Uterus (tissue), 4 donors: ENCODE results near the gene POU3F2. TPM values are rescaled to one million over a fixed set of nuclear protein-coding genes. Genes with fewer than 3 reads are reported as not detected.

ENCODE experiments used
- DNase-seq, 2 donors: peaks; one replicate each; pipeline ENCODE4 v3.0.0-alpha.2; 2019 to 2020
- H3K27ac ChIP-seq, 2 donors: fragments of 200-600 bp; sonication (generic); 1 replicate in 1 of 2; 2 replicates in 1 of 2; pipeline ENCODE4 v1.5.1; 2016 to 2018
- H3K27me3 ChIP-seq, 2 donors: fragments of 200-600 bp; sonication (generic); one replicate each; pipeline ENCODE4 v1.5.1; 2018 to 2019; ENCODE audit warnings: control low read depth in 1 of 2
- H3K36me3 ChIP-seq, 2 donors: fragments of 200-600 bp; sonication (generic); one replicate each; pipeline ENCODE4 v1.5.1; 2019; ENCODE audit warnings: control low read depth in 1 of 2
- H3K4me1 ChIP-seq, 2 donors: fragments of 200-600 bp; sonication (generic); one replicate each; pipeline ENCODE4 v1.5.1; 2018 to 2019; ENCODE audit warnings: control low read depth in 1 of 2
- H3K4me3 ChIP-seq, 2 donors: fragments of 200-600 bp; sonication (generic); 1 replicate in 1 of 2; 2 replicates in 1 of 2; pipeline ENCODE4 v1.5.1; 2018 to 2019; ENCODE audit warnings: mild to moderate bottlenecking in 1 of 2
- H3K9me3 ChIP-seq, 2 donors: fragments of 200-600 bp; sonication (generic); one replicate each; pipeline ENCODE4 v1.5.1; 2019; ENCODE audit warnings: control low read depth in 1 of 2
- POLR2A ChIP-seq, 2 donors: fragments of 450-650 bp; IDR thresholded peaks; one replicate each; pipeline ENCODE4 v1.6.1; 2016; ENCODE audit warnings: antibody characterized with exemption in 2 of 2, mild to moderate bottlenecking in 1 of 2, moderate library complexity in 1 of 2
- intact Hi-C: fragments of 100-400 bp; cut with DNase I; formaldehyde crosslinking; loops from one replicate; pipeline ENCODE4 v1.15.1; 2023; ENCODE audit warnings: low total_unique reads
- total RNA-seq, 4 donors: library from RNA; depleted of rRNA in 3 of 4; stranded (reverse); fragments of >200 nt in 3 of 4; gene quantifications; one replicate each; pipeline versions ENCODE4 v1.1.0 to v1.2.4, GENCODE V29; 2014 to 2023
- TF ChIP-seq, protein P1 (sequence below), 4 experiments: fragments of 200-600 bp in 2 of 4; fragments of 450-650 bp in 2 of 4; sonication (generic) in 2 of 4; IDR thresholded peaks; one replicate each; pipeline ENCODE4 v1.5.1; 2016 to 2019; ENCODE audit warnings: antibody characterized with exemption in 4 of 4, mild to moderate bottlenecking in 2 of 4, moderate library complexity in 1 of 4
- donor health status: DM: yes; HTN: yes; CAD: no.

POU3F2 gene
- not detected for total RNA-seq

DNA sequence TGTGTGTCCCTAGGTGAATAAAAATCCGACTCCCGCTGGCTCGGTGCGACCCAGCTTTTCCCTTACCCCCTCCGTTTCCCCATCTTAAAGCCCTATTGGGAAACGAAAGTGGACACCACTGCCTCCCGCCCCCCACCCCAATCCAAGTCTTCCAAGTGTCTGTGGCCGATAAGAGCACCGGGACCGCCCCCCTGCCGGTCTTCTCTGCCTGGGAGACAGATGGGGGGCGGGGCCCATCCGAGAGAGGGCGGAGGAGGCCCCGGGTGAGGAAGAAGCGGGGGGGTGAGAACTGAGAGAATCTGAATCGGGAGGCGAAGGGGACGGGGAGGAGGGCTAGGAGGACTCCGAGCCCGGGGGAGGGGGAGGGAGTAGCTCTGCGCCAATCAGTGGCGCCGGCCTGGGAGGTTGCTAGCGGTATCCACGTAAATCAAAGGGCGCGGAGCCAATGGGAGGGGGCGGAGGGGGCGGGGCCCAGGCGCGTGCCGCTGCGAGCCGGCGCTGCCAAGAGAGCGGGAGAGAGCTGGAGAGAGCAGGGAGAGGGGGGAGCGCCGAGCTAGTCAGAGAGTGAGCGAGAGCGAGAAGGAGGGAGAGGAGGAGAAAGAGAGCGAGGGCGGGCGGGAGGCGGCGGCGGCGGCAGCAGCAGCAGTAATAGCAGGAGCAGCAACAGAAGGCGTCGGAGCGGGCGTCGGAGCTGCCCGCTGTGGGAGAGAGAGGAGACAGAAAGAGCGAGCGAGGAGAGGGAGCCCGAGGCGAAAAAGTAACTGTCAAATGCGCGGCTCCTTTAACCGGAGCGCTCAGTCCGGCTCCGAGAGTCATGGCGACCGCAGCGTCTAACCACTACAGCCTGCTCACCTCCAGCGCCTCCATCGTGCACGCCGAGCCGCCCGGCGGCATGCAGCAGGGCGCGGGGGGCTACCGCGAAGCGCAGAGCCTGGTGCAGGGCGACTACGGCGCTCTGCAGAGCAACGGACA is at the start of gene POU3F2:
TSS of gene POU3F2 (plus strand) at position 515 of the 972 bp plus-strand sequence. CDS start at position 815, 300 bp downstream.
- peak; percentile 75 to 78 for DNase-seq
- H3K4me1 ChIP-seq = peaks cover 0 to 26% of the 10 kb centered on the region in 2 donors
- peak within 1 kb of the TSS; percentile 42 to 51 for H3K4me3 ChIP-seq
- TF ChIP-seq, protein P1, sequence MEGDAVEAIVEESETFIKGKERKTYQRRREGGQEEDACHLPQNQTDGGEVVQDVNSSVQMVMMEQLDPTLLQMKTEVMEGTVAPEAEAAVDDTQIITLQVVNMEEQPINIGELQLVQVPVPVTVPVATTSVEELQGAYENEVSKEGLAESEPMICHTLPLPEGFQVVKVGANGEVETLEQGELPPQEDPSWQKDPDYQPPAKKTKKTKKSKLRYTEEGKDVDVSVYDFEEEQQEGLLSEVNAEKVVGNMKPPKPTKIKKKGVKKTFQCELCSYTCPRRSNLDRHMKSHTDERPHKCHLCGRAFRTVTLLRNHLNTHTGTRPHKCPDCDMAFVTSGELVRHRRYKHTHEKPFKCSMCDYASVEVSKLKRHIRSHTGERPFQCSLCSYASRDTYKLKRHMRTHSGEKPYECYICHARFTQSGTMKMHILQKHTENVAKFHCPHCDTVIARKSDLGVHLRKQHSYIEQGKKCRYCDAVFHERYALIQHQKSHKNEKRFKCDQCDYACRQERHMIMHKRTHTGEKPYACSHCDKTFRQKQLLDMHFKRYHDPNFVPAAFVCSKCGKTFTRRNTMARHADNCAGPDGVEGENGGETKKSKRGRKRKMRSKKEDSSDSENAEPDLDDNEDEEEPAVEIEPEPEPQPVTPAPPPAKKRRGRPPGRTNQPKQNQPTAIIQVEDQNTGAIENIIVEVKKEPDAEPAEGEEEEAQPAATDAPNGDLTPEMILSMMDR (IDR thresholded peaks at IDR 0.05) = no peak
- TF ChIP-seq POLR2A (IDR thresholded peaks at IDR 0.05) = no peak
- H3K27ac ChIP-seq = peak within 1 kb of the TSS in 1 of 2 donors; percentile 8
- peaks cover 39 to 69% of the 10 kb centered on the region in 2 donors for H3K27me3 ChIP-seq
- intact Hi-C loops = no loop called here
- H3K9me3 ChIP-seq = no peaks in the 10 kb centered on the region
- H3K36me3 ChIP-seq = no peaks in the 10 kb centered on the region

DNA sequence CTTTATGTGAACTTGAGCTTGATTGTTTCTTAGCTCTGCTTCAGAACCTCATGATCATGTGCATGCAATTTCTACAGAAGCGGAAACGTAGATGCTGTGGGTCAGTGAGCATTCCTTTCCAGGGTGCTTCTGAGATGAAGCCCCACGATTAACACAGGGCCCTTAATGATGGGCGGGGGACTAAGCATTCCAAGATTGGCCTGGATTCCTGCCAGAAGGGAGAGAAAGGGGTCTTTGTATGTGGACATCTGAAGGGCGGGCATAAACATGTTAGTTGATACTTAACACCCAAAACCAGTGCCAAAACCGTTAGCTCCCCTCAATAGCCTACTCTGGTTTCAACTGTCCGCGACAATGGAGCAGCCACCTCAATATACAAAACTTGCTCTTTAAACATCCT is 46.9 kb upstream of the POU3F2 start:
- intact Hi-C loops = no loop called here
- DNase-seq = no peak
- H3K27me3 ChIP-seq = no peaks in the 10 kb centered on the region
- H3K4me1 ChIP-seq = no peaks in the 10 kb centered on the region
- H3K36me3 ChIP-seq = no peaks in the 10 kb centered on the region
- H3K27ac ChIP-seq = no peak overlapping the region
- TF ChIP-seq, protein P1 (IDR thresholded peaks at IDR 0.05) = no peak
- TF ChIP-seq POLR2A (IDR thresholded peaks at IDR 0.05) = no peak
- H3K4me3 ChIP-seq = no peak overlapping the region
- H3K9me3 ChIP-seq = no peaks in the 10 kb centered on the region

DNA sequence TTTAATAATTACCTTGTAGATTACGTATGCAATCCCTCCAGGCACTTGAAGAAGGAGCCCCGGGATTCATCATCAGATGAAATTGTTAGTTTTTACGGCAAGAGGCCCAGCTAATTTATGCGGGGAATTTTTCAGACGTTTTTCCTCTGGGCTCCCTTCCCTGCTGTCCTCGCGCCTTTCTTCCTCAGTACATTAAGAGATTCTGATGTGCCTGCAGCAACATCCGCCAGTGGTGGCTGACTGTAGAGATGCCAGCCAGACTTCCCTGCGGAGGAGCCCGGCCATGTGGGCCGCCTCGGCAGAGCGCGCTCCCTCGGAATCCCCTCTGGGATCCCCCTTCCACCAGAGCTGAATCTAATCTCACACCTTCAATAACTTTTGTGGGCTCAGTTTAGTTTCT is 46.4 kb upstream of the POU3F2 start:
- Histone ChIP-seq H3K27me3 (no peaks in the 10 kb centered on the region), H3K9me3 (no peaks in the 10 kb centered on the region)
- intact Hi-C loops = no loop called here

DNA sequence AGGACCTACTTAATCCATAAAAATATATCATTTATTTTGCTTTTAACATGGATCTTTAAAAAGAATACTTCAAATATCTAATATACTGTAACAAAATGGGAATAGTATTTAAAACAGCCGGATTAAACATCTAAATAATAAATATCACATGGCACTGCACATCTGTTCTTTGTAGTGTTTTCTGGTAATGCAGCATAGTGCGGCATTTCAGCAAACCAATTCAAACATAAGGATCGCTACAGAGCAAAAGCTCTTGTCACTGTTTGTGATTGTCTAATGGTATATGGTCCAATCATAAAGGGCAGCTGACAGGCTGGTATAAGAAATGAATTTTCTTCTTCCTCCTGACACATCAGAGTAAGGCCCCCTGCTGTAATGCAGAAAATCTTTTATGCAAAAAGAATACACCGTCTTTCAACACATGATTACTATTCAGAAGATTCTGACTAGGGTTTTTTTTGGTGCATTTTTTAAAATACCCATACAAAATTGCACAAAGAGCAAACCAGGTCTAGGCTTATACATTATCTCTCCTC is 40.0 kb upstream of the POU3F2 start:
- no peak for DNase-seq
- Histone ChIP-seq H3K4me1 (no peaks in the 10 kb centered on the region), H3K36me3 (no peaks in the 10 kb centered on the region), H3K27me3 (no peaks in the 10 kb centered on the region), H3K27ac (no peak overlapping the region), H3K9me3 (no peaks in the 10 kb centered on the region), H3K4me3 (no peak overlapping the region)
- TF ChIP-seq, protein P1 (IDR thresholded peaks at IDR 0.05) = no peak
- TF ChIP-seq POLR2A (IDR thresholded peaks at IDR 0.05) = no peak
- intact Hi-C loops = no loop called here

More for the DNA sequence above, 46.4 kb upstream of the POU3F2 start:
- DNase-seq = no peak
- H3K4me3 ChIP-seq = no peak overlapping the region
- H3K36me3 ChIP-seq = no peaks in the 10 kb centered on the region
- TF ChIP-seq POLR2A (IDR thresholded peaks at IDR 0.05) = no peak
- TF ChIP-seq, protein P1 (IDR thresholded peaks at IDR 0.05) = no peak
- H3K27ac ChIP-seq = no peak overlapping the region
- H3K4me1 ChIP-seq = no peaks in the 10 kb centered on the region
